ENCODE data around the gene AKR7A3. TPM values are rescaled to one million over a fixed set of nuclear protein-coding genes. Genes with fewer than 3 reads are reported as not detected.
"Not testable (repeated sequence)": the region's sequence is repeated elsewhere in the genome, so short reads cannot be mapped to it uniquely, and the experiment has no call there.

AKR7A3 gene
- total RNA-seq, 1 donor from 2014 or later = 2.5 TPM

DNA sequence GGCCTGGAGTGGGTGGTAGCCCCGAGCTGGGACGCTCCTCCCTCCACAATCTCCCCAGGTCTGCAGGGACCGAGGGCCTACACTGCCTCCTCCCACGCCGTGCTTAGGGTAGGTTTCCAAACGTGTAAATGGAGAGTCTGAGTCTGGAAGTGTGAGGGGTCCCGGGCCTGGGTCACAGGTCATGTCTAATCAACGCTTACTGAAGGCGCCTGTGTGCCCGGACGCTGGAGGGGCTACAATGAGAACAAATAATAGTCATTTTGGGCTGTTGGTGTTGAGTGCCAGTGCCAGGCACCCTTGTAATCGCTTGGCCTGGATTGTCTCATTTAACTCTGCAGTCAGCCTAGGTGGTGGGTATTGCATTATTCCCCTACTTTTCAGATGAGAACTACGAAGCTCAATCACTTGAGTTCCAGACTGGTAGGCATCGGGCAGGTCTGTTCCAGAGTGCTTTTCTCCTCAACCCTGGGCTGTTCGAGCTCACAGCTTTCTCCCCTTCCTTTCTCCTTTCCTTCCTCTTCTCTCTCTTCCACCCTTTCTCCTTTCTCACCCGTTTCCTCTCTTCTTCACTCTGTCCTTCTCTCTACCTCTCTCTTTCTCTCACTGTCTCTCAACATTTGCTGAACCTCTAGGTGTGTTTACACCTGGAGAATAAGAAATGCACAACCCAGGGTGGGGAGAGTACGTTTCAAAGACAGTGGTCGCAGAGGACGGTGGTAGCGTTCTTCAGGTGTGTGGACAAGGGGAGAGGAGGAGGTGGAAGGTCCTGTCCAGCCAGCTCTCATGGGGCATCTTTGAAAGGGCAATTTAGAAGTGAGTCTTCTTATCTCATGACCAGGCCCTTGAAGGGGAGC, 24.4 kb upstream of the AKR7A3 start:
- peaks cover 35% of the 10 kb centered on the region for H3K4me1 Mint-ChIP-seq
- peak; percentile 77 for DNase-seq
- intact Hi-C loops (cut with micrococcal nuclease) = loop anchor here (1.0 kb wide), 1 partner anchor 62 kb away; the partner anchor contains the start of genes EMC1 and MRTO4
- peak overlapping the region; percentile 75 for H3K27ac Mint-ChIP-seq
- no peaks in the 10 kb centered on the region for H3K27me3 Mint-ChIP-seq
- H3K9me3 Mint-ChIP-seq = no peaks in the 10 kb centered on the region
- peak overlapping the region; percentile 92 for H3K4me3 Mint-ChIP-seq
- peaks cover 1% of the 10 kb centered on the region for H3K36me3 Mint-ChIP-seq (ENCODE audit: low read depth)

DNA sequence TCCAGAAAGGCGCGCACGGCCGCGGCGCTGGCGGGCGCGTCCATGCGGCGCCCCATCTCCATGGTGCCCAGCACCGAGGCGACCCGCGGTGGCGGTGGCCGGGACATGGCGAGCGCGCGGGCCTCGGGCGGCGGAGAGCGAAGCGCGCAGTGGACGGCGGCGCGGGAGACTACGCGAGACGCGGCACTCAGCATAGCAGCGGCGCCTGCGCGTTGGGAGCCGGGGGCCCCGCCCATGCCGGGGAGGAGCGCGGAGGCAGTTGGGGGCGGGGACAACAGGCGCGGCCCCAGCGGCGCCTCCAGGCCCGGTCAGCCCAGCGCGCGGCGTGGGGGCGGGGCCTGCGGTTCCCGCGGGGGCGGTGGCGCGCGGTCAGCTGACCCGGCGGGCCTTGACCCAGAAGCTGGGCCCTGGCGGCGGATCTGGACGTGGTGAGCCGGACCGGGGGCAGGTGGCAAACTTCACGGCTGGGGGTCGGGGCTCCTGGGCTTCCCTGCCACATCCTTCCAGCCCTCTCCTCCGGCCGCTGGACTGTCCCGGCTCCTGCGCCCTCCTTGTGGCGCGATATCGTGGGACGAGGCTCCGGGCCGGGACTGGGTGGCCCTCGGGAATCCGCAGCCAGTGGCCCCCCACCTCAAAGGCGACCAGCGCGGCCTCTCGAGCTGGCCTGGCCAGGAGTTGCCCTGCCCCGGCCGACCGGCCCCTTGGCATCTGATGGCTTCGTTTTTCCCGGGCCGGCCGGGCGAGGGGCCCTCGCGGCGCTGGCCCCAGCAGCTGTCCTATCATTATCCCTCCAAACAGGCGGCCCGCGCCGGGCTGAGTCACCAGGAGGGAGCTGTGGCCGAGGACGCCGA, 23.6 kb upstream of the AKR7A3 start, which contains the start of the genes AKR7A2 and SLC66A1:
TSS of gene AKR7A2 (minus strand) at position 214 of the 851 bp plus-strand sequence. CDS start at position 194, 20 bp downstream.
TSS of gene SLC66A1 (plus strand) at position 396 of the 851 bp plus-strand sequence. CDS start 5,352 bp downstream, outside the sequence.
- Mint-ChIP-seq H3K4me3 (peak within 1 kb of the TSS; percentile 92), H3K36me3 (ENCODE audit: low read depth) (peaks cover 8% of the 10 kb centered on the region), H3K27me3 (no peaks in the 10 kb centered on the region), H3K4me1 (peaks cover 35% of the 10 kb centered on the region), H3K9me3 (no peaks in the 10 kb centered on the region), H3K27ac (peak within 1 kb of the TSS; percentile 89)
- intact Hi-C loops (cut with micrococcal nuclease) = loop anchor here (1.0 kb wide), 2 partner anchors 61 to 172 kb away; partner anchors contain the start of genes EMC1 and MRTO4
- DNase-seq = peak; percentile 99

DNA sequence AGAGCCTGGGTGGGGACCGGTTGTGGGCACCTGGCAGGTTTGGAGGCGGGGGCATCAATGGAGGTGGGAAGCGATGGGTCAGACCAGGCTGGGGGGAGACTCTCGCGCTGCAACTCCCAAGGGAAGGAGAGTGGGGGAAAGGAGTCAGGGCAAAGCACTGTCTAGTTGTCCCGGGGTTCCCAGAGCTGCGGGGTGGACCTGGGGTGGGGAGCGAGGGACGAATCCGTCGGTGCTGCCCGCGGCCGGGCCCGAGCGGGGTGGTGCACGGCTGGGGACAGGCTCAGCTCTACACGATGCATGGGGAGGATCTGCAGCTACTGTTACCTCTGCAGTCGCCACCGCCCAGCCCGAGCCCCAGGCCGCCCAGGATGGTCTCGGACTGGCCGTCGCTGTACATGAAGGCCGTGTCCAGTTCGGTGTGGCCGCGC, 22.9 kb upstream of the AKR7A3 start:
- H3K27me3 Mint-ChIP-seq = no peaks in the 10 kb centered on the region
- no peak for DNase-seq
- H3K4me1 Mint-ChIP-seq = peaks cover 35% of the 10 kb centered on the region
- peaks cover 9% of the 10 kb centered on the region for H3K36me3 Mint-ChIP-seq (ENCODE audit: low read depth)
- intact Hi-C loops (cut with micrococcal nuclease) = loop anchor here (1.0 kb wide), 1 partner anchor 173 kb away; no protein-coding TSS in a partner anchor
- peak overlapping the region; percentile 92 for H3K4me3 Mint-ChIP-seq
- H3K27ac Mint-ChIP-seq = peak overlapping the region; percentile 89
- no peaks in the 10 kb centered on the region for H3K9me3 Mint-ChIP-seq

DNA sequence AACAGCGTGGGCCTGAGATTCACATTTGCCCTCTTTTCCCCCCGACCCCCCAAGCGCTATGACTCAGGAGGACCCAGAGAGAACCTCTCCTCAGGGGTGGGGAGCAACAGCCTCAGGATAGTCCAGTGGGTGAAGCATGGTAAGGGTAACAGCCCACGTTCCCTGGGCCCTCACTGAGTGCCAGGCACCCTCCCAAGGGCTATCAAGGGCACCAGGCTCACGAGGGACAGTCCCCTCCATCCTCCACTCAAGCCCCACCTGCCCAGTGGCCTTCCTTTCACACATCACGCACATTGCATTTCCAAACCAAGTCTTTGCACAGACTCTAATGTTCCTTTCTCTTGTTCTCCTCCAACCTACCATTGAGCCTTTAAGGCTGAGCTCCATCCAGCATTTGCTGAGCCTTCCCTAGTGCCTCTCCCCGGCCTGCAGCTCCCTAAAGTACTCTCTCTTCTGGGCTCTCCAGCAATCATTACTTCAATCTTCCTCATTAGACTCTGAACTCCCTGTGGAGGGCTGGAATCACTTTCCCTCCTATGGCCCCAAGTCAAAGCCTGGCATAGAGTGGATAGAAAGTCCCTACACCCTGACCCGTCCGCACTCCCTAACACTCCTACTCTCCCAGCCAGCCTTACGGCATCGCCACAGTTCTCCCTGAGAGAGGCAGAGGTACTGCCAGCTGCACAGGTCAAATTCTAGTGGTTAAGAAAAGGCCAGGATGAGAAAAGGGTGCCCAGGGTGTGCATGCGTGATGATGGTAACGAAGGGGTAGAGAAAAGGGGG, 22.3 kb upstream of the AKR7A3 start:
- intact Hi-C loops (cut with micrococcal nuclease) = loop anchor here (1.0 kb wide), 1 partner anchor 173 kb away; no protein-coding TSS in a partner anchor
- peak; percentile 56 for DNase-seq
- Mint-ChIP-seq H3K4me3 (peak overlapping the region; percentile 92), H3K36me3 (ENCODE audit: low read depth) (peaks cover 9% of the 10 kb centered on the region), H3K27ac (peak overlapping the region; percentile 89), H3K4me1 (peaks cover 30% of the 10 kb centered on the region), H3K27me3 (no peaks in the 10 kb centered on the region), H3K9me3 (no peaks in the 10 kb centered on the region)

DNA sequence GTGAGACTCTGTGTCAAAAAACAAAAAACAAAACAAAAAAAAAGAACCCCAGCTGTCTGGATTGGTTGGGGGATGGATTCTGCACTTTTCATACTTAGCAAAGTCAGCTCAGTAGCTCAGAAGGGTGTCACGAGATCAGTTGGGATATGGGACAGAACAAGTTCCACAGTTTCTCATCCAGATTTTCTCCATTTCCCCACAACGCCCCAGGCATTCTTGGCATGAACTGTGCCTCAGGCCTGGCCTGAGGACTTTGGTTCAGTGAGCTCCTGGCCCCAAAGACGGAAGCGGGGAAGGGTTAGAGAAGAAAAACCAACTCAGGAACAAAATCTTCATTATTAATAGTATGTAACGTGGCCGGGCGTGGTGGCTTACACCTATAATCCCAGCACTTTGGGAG, 21.5 kb upstream of the AKR7A3 start:
- H3K27ac Mint-ChIP-seq = no peak overlapping the region
- H3K4me1 Mint-ChIP-seq = peaks cover 24% of the 10 kb centered on the region
- H3K9me3 Mint-ChIP-seq = no peaks in the 10 kb centered on the region
- intact Hi-C loops (cut with micrococcal nuclease) = no loop called here
- peaks cover 14% of the 10 kb centered on the region for H3K36me3 Mint-ChIP-seq (ENCODE audit: low read depth)
- H3K4me3 Mint-ChIP-seq = peak overlapping the region; percentile 15
- DNase-seq = peak; percentile 52
- no peaks in the 10 kb centered on the region for H3K27me3 Mint-ChIP-seq

DNA sequence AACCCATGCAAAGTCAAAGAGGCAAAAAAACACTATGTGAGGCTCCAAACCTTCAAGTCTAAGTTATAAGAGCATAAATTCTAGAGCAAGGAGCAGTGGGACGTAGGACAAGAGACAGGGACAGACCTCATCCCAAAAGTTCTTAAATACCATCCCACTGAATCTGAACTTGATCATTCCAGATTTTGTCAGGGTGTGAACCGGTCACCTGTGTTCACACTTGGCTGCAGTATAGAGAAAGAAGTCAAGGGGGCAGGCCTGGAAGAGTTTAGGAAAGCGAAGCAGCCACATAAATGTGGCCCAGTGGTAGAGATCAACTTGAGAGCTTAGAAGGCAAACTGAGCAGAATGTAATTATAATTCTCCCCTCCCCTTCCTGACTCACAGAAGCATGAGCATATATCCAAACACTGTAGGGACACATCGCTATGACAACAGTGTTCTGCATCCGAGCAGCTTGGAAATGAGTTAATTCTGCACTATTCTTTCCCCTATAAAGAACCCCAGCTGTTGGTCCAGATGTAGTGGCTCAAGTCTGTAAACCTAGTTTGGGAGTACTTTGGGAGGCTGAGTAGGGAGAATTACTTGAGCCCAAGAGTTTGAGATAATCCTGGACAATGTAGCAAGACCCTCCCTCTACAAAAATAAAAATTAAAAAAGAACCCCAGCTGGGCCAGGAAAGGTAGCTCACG, 20.7 kb upstream of the AKR7A3 start:
- Mint-ChIP-seq H3K4me1 (peaks cover 20% of the 10 kb centered on the region), H3K9me3 (no peaks in the 10 kb centered on the region), H3K27me3 (no peaks in the 10 kb centered on the region), H3K36me3 (ENCODE audit: low read depth) (peaks cover 19% of the 10 kb centered on the region), H3K27ac (no peak overlapping the region), H3K4me3 (no peak overlapping the region)
- peak; percentile 49 for DNase-seq
- intact Hi-C loops (cut with micrococcal nuclease) = no loop called here

DNA sequence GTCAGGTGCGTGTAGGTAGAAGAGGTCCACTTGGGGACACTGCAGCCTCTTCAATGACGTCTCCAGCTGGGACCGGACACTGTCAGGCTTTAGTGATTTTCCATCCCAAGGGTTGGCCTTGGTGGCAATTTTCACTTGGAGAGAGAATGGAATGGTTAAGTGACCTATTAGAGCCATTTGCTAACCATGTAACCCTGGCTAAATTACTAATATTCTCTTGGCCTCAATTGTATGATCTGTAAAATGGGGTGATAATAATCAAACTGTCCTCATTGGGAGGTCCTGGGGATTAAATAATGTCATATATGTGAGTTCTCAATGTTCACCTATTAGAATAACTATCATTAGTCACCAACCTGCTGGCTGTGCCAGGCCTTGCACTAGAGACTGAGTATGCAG, 19.9 kb upstream of the AKR7A3 start:
- no peak overlapping the region for H3K27ac Mint-ChIP-seq
- H3K9me3 Mint-ChIP-seq = no peaks in the 10 kb centered on the region
- peak; percentile 48 for DNase-seq
- H3K36me3 Mint-ChIP-seq (ENCODE audit: low read depth) = peaks cover 23% of the 10 kb centered on the region
- no peaks in the 10 kb centered on the region for H3K27me3 Mint-ChIP-seq
- H3K4me3 Mint-ChIP-seq = no peak overlapping the region
- intact Hi-C loops (cut with micrococcal nuclease) = no loop called here
- peaks cover 18% of the 10 kb centered on the region for H3K4me1 Mint-ChIP-seq

DNA sequence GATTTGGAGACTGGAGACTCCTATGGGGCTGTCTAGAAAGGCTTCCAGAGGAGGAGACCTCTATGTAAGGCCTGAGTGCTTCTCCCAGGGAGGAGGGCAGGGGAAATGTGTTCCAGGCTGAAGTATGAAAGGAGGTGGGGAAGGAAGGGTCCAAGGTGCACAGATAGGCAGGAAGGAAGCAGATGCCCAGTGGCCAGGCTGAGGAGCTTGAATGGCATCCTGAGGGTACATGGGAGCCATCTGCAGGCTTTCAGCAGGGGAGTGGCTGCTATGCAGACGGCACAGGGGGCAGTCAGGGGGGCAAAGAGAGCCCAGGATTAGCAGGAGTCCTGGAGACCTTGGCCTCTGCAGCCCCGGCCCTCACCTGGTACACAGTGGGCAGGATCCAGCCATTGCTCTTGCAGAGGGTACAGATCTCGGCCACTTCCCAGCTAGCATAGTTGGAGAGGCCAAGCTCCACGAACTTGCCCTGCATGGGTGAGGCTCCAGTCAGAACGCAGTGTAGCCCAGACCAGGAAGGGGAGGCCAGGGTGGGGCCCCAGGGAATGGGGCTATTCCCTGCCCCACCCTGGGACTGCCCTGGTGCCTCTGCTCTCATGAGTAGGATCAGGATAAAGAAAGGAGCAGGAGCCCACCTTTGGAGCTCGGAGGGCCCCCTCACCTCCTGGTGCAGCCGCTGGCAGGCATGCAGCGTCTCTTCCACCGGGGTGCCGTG, 19.4 kb upstream of the AKR7A3 start:
- peak; percentile 53 for DNase-seq
- Mint-ChIP-seq H3K27ac (no peak overlapping the region), H3K4me1 (peaks cover 13% of the 10 kb centered on the region), H3K36me3 (ENCODE audit: low read depth) (peaks cover 27% of the 10 kb centered on the region), H3K9me3 (no peaks in the 10 kb centered on the region), H3K27me3 (no peaks in the 10 kb centered on the region), H3K4me3 (no peak overlapping the region)
- intact Hi-C loops (cut with micrococcal nuclease) = no loop called here

DNA sequence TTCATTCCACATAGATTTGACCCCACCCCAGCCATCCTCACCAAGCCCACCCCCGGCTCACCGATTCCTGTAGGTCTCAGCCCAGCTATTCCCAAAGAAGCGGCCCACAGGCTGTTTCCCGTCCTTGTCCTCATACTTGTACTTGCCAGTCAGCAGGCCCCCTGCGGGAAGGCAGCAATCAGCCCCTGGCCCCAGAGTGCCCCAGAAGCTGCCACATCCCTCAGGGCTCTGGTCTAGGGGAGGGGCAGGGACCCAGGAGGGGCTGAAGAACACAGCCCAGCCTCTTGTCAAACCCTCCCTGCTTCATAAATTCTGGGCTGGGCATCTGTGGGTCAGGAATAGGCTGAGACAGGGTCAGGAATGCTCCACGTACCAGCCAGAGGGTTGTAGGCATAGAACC, 18.4 kb upstream of the AKR7A3 start:
- H3K27me3 Mint-ChIP-seq = no peaks in the 10 kb centered on the region
- peak; percentile 53 for DNase-seq
- H3K27ac Mint-ChIP-seq = no peak overlapping the region
- H3K4me3 Mint-ChIP-seq = no peak overlapping the region
- H3K36me3 Mint-ChIP-seq (ENCODE audit: low read depth) = peaks cover 31% of the 10 kb centered on the region
- intact Hi-C loops (cut with micrococcal nuclease) = no loop called here
- H3K9me3 Mint-ChIP-seq = no peaks in the 10 kb centered on the region
- H3K4me1 Mint-ChIP-seq = peaks cover 11% of the 10 kb centered on the region

DNA sequence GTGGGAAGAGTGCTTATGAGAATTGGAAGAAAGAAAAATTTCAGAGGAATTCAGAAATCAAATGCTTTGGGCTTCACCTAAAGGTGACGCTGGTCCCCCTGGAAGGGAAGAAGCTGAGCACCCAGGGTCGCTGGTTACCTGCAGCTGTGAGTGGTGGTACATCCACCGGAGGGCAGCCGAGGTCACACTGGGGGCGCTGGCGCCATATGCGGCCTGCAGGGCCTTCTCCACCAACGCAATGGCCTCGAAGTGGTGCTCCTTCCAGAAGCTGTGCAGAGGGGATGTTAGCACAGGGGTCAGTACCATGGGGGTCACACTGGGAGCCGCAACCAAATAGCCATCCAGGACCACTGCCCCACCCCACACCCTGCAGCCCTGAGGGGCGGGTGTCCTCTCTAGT, 17.3 kb upstream of the AKR7A3 start:
- intact Hi-C loops (cut with micrococcal nuclease) = no loop called here
- H3K36me3 Mint-ChIP-seq (ENCODE audit: low read depth) = peaks cover 30% of the 10 kb centered on the region
- no peaks in the 10 kb centered on the region for H3K9me3 Mint-ChIP-seq

DNA sequence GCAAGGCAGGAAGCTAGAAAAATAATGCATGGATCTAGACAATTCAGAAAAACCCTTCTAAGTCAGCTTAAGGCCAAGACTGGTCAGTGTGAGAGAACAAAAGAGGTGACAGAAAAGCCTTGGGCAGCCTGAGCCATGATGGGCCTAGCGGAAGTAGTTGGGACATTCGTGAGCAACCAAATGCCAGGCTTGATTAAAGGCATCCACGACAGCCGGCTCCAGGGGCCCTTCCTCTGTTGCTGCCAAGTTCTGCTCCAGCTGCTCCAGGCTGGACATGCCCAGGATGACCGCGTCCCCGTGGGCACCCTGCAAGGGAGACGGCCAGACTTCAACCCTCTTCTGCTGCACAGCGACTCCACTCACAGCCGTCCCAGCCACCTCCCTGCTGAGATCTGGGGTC, 15.5 kb upstream of the AKR7A3 start:
- DNase-seq; H3K4me3 Mint-ChIP-seq; H3K9me3 Mint-ChIP-seq; H3K27ac Mint-ChIP-seq; H3K4me1 Mint-ChIP-seq; intact Hi-C loops (cut with micrococcal nuclease); H3K27me3 Mint-ChIP-seq: not testable (repeated sequence)
- H3K36me3 Mint-ChIP-seq (ENCODE audit: low read depth) = peaks cover 30% of the 10 kb centered on the region

More for the DNA sequence above, 17.3 kb upstream of the AKR7A3 start:
- Mint-ChIP-seq H3K4me3 (no peak overlapping the region), H3K27ac (no peak overlapping the region), H3K27me3 (no peaks in the 10 kb centered on the region), H3K4me1 (peaks cover 6% of the 10 kb centered on the region)
- peak; percentile 51 for DNase-seq

DNA sequence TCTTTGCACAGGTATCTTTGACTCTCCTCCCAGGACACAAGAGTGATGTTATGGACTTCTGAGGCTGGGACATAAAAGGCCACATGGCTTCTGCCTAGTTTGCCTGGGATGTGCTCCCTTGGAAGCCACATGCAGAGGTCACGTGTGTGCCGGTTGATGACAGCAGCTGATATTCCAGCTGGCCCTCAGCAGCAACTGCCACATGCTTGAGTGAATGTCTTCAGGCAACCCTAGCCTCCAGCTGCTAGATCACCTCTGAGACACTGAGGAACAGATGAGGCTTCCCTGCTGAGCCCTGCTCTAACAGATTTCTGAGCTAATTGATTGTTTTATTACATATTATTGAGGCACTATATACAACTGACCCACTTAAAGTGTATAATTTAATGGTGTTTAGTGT, 11.6 kb upstream of the AKR7A3 start:
- Mint-ChIP-seq H3K36me3 (ENCODE audit: low read depth) (peaks cover 33% of the 10 kb centered on the region), H3K4me1 (no peaks in the 10 kb centered on the region), H3K27me3 (no peaks in the 10 kb centered on the region), H3K9me3 (peaks cover 16% of the 10 kb centered on the region), H3K27ac (no peak overlapping the region), H3K4me3 (no peak overlapping the region)
- no peak for DNase-seq
- intact Hi-C loops (cut with micrococcal nuclease) = no loop called here
